K562 (cell line): ENCODE measurements around the gene PHPT1. TPM values are rescaled to one million over a fixed set of nuclear protein-coding genes. Genes with fewer than 3 reads are reported as not detected.

ENCODE experiments used
- CTBP1 ChIP-seq: fragments of 450-650 bp; IDR thresholded peaks from 2 replicates; pipeline ENCODE4 v1.6.1; 2016; ENCODE audit warnings: borderline replicate concordance
- GABPB1 ChIP-seq: sonication (generic); formaldehyde crosslinking; IDR thresholded peaks from 2 replicates; pipeline ENCODE4 v1.8.0; 2022; ENCODE audit warnings: mild to moderate bottlenecking, missing genetic modification reagents
- MYNN ChIP-seq, 2 experiments: sonication (generic); formaldehyde crosslinking in 1 of 2; IDR thresholded peaks; 2 replicates each; pipeline versions ENCODE4 v1.5.0 to v1.6.1; 2016 to 2020; ENCODE audit warnings: antibody characterized with exemption in 1 of 2, missing genetic modification reagents in 1 of 2
- PHF21A ChIP-seq: fragments of 450-650 bp; IDR thresholded peaks from 2 replicates; pipeline ENCODE4 v1.6.1; 2017; ENCODE audit warnings: low read depth, borderline replicate concordance
- SAP30 ChIP-seq: fragments of 200-600 bp; sonication (generic); IDR thresholded peaks from 2 replicates; pipeline ENCODE4 v1.6.1; 2012; ENCODE audit warnings: borderline replicate concordance, low read depth, mild to moderate bottlenecking, moderate library complexity, low read length, control low read depth, inconsistent platforms; ENCODE audit not compliant: insufficient read depth, poor library complexity, severe bottlenecking
- SMARCA4 ChIP-seq: fragments of 450-650 bp; IDR thresholded peaks from 2 replicates; pipeline ENCODE4 v1.6.1; 2016
- ZNF644 ChIP-seq: fragments of 200-800 bp; sonication (Bioruptor generic); IDR thresholded peaks from 2 replicates; pipeline ENCODE4 v1.6.1; 2016; ENCODE audit warnings: low read depth, missing genetic modification characterization, missing compliant biosample characterization
- polyA plus RNA-seq, 8 experiments: library from polyadenylated mRNA; depleted of rRNA in 4 of 8; stranded (reverse) in 5 of 8; unstranded in 3 of 8; fragments of >200 nt; fragmentation: Nextera tagmentation in 2 of 8; fragmentation: Illumina TruSeq in 1 of 8; extraction: Ambion mirVana in 2 of 8; extraction: Trizol in 1 of 8; gene quantifications; 2 replicates each; pipeline versions ENCODE4 v1.2.1 to v1.2.3, GENCODE V29; 2011 to 2014; ENCODE audit warnings: inconsistent platforms in 1 of 8, missing spikeins in 1 of 8
- total RNA-seq, 7 experiments: library from RNA; depleted of rRNA in 6 of 7; stranded (reverse); fragments of >200 nt in 6 of 7; fragmentation: Illumina TruSeq in 2 of 7; extraction: Trizol in 2 of 7; gene quantifications; 2 replicates each; pipeline versions ENCODE4 v1.2.1 to v1.2.3, GENCODE V29; 2011 to 2021; ENCODE audit warnings: low replicate concordance in 1 of 7
- TF ChIP-seq, protein P1 (sequence below): fragments of 450-650 bp; IDR thresholded peaks from 2 replicates; pipeline ENCODE4 v1.6.1; 2016; ENCODE audit warnings: mild to moderate bottlenecking, moderate library complexity

Gene PHPT1
- total and polyA plus RNA-seq, 9 of the 15 experiments (the other 6 are each of a cell fraction or from before 2014, with no cell fraction given), result 20.9 to 166 (median 129) TPM

DNA sequence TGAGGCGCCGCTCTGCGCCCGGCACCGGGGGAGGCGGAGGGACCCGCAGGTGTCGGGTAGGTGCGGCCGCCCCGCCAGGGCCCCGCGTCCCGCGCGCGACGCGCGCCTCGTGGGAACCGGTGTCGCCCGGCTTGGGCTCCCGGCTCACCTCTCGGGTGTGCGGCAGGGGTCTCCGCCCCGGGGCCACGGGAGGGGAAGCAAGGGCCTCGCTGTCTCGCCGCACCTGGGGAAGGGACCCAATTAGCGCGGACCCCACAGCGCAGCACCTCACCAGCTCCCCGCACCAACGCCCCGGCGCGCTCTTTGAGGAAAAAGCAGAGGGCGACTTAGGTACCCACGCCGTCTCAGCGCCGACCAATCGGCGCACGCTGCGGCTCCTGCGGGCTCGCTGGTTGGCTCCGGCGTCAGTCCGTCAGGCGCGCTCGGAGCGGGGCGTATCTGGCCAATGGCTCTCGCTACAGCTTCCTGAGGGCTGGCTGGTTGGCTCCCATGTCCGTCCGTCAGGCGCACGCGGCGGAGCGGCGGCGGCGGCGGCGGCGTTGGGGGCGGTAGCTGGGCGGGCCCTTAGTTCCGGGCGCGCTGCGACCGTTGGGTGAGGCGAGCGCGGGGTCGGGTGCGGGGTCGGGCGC is 36.9 kb downstream of the PHPT1 start, which contains the start of gene TRAF2 (continued):
- TF ChIP-seq GABPB1 (CRISPR knock-in tag) (peak; percentile 59; the same call in 1 of the 2 replicates), SAP30 (peak; percentile 80), PHF21A (peak; percentile 81; the same call in 1 of the 2 replicates), ZNF644 (tag) (no peak), CTBP1 (peak; percentile 99), SMARCA4 (no peak), MYNN (IDR thresholded peaks at IDR 0.05) (no peak), MYNN (CRISPR knock-in tag; IDR thresholded peaks at IDR 0.05) (no peak)
- TF ChIP-seq, protein P1, sequence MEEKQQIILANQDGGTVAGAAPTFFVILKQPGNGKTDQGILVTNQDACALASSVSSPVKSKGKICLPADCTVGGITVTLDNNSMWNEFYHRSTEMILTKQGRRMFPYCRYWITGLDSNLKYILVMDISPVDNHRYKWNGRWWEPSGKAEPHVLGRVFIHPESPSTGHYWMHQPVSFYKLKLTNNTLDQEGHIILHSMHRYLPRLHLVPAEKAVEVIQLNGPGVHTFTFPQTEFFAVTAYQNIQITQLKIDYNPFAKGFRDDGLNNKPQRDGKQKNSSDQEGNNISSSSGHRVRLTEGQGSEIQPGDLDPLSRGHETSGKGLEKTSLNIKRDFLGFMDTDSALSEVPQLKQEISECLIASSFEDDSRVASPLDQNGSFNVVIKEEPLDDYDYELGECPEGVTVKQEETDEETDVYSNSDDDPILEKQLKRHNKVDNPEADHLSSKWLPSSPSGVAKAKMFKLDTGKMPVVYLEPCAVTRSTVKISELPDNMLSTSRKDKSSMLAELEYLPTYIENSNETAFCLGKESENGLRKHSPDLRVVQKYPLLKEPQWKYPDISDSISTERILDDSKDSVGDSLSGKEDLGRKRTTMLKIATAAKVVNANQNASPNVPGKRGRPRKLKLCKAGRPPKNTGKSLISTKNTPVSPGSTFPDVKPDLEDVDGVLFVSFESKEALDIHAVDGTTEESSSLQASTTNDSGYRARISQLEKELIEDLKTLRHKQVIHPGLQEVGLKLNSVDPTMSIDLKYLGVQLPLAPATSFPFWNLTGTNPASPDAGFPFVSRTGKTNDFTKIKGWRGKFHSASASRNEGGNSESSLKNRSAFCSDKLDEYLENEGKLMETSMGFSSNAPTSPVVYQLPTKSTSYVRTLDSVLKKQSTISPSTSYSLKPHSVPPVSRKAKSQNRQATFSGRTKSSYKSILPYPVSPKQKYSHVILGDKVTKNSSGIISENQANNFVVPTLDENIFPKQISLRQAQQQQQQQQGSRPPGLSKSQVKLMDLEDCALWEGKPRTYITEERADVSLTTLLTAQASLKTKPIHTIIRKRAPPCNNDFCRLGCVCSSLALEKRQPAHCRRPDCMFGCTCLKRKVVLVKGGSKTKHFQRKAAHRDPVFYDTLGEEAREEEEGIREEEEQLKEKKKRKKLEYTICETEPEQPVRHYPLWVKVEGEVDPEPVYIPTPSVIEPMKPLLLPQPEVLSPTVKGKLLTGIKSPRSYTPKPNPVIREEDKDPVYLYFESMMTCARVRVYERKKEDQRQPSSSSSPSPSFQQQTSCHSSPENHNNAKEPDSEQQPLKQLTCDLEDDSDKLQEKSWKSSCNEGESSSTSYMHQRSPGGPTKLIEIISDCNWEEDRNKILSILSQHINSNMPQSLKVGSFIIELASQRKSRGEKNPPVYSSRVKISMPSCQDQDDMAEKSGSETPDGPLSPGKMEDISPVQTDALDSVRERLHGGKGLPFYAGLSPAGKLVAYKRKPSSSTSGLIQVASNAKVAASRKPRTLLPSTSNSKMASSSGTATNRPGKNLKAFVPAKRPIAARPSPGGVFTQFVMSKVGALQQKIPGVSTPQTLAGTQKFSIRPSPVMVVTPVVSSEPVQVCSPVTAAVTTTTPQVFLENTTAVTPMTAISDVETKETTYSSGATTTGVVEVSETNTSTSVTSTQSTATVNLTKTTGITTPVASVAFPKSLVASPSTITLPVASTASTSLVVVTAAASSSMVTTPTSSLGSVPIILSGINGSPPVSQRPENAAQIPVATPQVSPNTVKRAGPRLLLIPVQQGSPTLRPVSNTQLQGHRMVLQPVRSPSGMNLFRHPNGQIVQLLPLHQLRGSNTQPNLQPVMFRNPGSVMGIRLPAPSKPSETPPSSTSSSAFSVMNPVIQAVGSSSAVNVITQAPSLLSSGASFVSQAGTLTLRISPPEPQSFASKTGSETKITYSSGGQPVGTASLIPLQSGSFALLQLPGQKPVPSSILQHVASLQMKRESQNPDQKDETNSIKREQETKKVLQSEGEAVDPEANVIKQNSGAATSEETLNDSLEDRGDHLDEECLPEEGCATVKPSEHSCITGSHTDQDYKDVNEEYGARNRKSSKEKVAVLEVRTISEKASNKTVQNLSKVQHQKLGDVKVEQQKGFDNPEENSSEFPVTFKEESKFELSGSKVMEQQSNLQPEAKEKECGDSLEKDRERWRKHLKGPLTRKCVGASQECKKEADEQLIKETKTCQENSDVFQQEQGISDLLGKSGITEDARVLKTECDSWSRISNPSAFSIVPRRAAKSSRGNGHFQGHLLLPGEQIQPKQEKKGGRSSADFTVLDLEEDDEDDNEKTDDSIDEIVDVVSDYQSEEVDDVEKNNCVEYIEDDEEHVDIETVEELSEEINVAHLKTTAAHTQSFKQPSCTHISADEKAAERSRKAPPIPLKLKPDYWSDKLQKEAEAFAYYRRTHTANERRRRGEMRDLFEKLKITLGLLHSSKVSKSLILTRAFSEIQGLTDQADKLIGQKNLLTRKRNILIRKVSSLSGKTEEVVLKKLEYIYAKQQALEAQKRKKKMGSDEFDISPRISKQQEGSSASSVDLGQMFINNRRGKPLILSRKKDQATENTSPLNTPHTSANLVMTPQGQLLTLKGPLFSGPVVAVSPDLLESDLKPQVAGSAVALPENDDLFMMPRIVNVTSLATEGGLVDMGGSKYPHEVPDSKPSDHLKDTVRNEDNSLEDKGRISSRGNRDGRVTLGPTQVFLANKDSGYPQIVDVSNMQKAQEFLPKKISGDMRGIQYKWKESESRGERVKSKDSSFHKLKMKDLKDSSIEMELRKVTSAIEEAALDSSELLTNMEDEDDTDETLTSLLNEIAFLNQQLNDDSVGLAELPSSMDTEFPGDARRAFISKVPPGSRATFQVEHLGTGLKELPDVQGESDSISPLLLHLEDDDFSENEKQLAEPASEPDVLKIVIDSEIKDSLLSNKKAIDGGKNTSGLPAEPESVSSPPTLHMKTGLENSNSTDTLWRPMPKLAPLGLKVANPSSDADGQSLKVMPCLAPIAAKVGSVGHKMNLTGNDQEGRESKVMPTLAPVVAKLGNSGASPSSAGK, result 0 out of 2 replicates have a peak, but pooled peaks have one; percentile 48
